HT-29 (cell line): Measurements from ENCODE around the gene SORCS2. TPM values are rescaled to one million over a fixed set of nuclear protein-coding genes. Genes with fewer than 3 reads are reported as not detected.

Experiments used
- DNase-seq: peaks from one replicate; pipeline ENCODE4 v3.0.0-alpha.2; 2015; ENCODE audit warnings: low spot score
- total RNA-seq: library from RNA; depleted of rRNA; stranded (reverse); fragments of >200 nt; shearing (Covaris generic); gene quantifications from 2 replicates; pipeline ENCODE4 v1.2.3, GENCODE V29; 2014

SORCS2 gene
- total RNA-seq, 1 experiment from 2014 or later = not detected

DNA sequence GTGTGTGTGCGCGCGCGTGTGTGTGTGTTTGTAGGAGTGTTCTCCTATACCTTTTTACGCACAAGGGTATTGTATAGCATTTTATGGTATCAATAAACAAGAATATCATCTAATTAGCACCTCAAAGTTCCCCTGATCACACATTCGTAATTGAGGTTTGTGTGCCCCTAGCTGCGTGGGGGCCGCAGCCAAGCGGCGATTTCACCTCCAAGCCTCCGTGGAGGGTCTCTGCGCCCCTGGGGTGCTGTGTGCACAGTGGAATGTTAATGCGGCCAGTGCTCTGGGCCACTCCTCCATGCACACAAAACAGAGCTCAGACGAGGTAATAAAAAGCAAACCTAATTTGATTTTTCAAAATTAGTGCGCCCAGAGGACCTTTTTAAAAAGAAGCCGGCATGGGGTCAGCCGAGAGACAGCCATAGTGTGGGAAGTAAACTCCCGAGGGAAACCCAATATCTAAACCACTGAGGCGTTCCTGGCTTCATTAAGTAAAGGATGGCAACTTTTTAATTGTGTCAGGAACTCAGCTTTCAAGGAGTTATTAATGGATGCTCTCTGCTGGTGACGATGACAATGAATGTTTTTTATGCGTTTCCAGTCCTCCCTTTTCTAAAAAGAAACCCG is 110.6 kb downstream of the SORCS2 start:
- DNase-seq = no peak

DNA sequence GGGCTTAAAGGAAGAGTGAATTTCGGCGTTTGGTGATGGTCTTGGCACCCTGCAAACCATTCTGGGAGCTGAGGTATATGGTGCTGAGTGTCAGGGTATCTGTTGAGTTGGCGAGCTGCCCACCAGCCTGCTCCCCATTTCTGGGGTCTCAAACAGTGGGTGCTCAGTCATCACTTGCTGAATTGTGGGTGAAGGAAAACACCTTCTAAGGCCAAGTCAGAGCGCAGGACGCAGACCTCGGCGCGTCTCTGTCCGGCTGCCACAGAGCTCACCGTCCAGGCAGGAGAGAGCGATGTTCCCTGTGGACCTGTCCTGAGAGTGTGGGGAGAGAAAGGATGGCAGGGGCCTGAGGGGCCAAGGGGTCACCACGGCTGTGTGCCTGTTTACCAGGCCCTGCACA is 111.2 kb downstream of the SORCS2 start:
- DNase-seq = no peak

DNA sequence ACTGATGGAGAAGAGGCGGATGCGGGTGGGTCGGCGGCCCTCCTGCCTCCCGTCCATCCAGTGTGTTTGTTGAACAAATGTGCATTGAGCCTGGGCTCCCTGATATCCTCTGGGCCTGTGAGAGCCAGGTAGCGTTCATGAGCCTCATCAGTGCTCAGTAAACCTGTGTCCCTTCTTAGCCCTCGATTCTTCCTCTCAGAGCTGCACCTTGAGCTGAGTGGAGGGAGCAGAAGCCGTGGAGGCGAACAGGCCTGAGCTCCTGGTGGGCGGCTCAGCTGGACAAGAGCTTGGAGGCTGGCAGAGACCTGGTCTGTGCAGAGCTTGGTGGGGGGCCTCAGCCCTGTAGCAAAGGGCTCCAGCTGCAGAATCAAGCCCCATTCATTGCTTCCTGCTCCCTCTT is 112.1 kb downstream of the SORCS2 start:
- no peak for DNase-seq

DNA sequence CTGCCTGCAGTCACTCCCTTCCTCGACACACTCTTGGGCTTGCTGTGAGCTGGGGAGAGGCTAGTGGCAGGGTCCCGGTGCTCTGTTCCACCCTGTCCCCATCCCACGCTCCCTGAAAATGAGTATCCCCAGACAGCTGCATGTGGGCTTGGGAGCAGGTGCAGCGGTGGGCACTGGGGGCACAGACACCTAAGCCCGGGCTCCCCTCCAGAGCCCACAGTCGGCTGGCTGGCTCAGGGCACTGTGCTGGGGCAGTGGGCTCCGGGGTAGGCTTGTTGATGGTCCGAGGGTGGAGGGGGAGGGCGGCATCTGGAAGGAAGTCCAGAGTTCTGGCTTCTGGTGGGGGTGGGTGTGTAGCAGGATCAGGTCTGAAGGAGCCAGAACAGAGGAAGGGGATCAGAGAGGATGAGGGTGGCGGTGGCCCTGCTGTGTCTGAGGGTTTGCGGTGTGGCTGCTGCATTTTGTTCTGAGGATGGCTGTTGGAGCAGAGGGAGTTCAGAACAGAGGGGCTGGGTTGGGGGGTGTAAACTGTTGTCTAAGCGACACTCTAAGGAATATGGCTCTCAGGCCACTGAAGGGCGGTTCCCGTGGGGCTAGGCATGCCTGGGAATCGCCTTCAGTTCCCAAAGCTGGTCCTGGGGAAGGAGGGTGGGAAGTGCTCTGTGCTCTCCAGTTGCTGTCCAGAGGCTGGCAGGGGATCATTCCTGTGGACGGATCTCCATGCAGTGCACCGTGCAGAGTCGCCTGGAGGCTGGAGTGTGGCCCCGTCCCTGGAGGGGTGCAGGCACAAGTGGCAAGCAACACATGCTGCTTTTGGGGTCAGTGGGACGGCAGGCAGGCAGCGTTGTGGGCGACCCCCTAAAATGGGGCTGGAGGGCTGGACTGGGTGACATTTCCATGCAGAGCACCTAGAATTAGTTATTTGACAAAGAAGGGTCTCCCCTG is 114.0 kb downstream of the SORCS2 start:
- DNase-seq = no peak

DNA sequence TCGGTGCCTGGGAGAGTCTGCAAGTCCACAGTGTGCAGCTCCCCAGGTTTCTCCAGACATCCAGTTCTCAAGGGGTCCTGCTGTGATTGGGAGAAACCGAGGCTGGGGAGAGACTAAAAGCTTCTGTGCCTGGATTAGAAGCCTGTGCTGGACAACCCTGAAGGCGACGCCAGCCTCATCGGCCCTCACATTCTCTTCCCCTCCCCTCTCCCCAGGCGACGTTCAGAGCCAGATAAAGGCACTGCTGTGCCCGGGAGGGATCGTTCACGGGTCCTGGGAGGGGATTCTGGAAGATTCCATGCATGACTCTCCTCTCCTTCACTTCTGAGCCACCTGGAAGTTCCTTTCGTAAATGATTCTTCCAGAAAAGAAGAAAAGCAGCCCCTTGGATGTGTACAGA is 114.6 kb downstream of the SORCS2 start:
- no peak for DNase-seq

DNA sequence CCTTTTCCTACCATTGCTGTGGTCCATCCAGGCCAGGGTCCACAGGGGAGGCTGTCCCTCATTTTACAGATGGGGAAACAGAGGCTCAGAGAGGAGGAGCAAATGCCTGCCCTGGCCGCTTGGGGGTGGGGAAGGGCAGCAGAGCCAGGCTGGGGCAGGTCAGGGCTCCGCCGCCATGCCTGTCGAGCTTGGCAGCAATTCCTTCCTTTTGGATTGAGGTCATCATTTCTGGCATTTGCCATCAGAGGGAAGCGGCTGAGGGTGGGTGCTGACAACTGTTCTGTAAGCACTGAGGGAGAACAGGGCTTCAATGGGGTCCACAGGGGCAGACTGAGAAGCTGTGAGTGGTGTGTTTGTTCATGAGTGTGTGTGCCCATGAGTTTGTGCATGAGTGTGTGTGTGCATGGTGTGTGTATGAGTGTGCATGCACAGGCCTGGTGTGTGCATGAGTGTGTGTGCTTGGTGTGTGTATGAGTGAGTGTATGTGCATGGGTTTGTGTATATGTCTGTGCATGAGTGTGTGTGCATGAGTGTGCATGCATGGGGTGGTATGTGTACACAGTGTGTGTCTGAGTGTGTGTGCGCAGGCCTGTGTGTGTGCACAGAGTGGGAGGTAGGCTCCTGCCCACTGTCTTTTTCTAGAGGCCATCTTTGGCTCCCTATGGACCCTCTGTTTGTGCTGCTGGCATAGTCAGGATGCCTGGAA is 115.2 kb downstream of the SORCS2 start:
- no peak for DNase-seq

DNA sequence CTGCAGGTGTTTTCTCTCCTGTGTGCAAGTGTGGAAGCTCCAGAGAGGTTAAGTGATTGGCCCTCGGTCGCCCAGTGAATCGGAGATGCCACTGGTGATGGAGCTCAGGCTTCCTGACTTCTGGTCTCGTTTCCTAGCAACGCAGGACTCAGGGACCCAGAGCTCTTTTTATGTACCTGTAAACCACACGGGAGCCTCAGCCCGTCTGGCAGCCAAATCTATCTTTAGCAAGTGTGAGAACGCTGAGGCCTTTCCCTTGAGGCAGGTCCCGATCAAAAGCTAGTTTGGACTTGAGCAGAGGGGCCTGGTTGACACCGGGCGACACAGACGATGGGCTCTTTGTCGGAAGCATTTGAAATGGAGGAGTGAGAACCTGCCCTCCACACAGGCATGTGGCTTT is 116.8 kb downstream of the SORCS2 start:
- DNase-seq = no peak

DNA sequence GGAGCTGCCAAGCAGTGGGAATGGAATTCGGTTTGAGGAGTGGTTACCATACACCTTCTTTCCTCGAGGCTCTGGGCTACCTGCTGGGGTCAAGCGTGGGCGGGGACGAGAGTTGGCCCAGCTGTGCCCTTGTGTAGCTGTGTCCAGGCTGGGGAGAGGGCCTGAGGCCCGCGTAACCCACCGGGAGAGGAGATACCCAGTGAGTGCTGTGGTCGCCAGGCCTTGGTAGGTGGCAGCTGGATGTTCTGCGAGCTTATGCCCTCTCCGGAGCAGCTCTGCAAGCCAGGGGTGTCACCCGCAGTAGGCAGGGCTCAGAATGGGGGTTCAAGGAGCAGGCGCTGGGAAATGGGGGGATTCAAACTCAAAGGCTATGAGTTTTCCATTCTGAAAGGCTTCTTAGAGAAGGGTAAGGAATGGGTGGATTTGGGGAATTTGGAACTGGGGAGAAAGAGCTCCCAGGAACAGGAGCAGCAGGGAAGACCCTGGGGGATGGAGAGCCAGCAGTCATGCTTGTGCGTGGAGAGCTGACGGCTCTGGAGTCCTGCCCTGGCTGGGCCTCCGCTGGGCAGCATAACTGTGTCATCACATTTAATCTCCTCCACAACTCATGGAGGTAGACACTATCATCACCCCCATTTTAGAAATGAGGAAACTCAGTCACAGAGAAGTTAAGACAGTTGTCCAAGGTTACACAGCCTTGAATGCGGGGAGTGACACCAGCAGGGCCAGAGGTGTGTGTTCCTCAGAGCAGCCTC is 117.5 kb downstream of the SORCS2 start:
- no peak for DNase-seq

DNA sequence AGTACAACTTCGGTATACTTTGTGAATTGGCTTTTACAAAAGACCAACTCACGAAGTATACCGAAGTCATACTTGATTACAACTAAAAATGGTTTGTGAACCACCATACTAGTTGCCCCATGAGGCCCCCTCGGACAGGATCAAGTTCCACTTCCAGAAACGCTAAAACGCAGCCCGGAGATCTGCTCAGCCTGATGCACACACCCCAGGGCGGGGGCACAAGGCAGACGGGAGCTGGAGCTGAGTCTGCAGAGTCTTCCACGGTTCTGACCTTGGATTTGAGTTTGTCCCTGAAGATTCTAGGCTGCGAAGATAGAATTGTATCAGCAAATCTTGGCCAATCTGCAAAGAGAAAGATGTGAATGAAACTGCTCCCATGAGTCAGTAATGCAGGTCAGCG is 118.1 kb downstream of the SORCS2 start:
- no peak for DNase-seq

DNA sequence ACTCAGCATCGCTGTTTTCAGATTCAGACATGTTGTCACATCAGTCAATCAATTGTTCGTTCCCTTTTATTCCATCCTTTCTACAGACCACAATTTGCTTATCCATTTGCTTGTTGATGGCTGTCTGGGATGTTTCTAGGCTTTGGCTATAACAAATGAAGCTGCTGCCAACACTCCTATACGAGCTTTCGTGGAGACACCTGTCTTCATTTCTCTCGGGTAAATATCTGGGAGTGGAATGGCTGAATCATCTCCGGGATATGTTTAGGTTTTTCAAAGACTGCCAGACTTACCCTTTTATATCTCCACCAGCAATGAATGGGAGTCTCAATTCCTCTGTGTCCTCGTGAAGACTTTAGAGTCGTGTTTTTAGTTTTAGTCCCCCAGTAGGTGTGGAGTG is 118.9 kb downstream of the SORCS2 start:
- DNase-seq = no peak

DNA sequence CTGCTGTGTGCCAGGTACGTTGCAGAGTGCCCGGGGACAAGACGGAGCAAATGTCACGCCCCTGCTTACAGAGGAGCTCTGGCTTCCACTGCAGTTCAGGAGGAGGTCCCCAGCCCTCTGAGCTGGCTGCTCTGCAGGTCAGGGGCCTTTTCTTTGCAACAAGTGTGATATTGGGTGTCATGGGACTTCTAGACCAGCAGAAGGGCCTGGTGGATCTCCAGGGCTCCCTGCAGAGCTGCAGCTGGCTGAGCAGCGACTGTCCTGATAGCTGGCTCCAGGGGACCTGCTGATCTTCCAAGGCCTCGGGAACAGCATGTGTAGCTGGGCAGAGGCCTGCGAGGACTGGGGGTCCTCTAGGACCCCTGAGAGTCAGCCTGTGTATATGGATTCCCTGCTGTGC is 120.4 kb downstream of the SORCS2 start:
- no peak for DNase-seq

DNA sequence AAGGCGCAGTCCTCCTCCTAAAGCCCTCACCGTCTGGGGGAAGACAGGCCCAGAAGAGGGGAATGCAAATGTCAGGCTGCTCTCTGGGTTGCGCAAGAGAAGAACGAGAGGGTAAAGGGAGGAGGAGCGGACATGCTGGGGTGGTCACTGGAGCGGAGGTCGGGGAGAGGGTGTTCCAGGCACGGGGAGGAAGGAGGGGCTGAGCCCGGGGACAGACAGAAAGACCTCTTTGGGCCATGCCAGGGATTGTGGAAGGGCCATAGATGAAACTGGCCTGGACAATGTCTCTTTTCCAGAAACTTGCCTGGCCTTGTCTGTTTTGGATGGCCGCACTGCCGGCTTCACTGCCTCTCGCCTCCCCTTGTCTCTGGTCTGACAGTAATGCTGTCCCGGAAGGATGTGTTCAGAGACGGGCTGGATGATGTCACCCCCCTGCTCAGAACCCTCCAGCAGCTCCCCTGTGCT is 121.0 kb downstream of the SORCS2 start:
- no peak for DNase-seq

DNA sequence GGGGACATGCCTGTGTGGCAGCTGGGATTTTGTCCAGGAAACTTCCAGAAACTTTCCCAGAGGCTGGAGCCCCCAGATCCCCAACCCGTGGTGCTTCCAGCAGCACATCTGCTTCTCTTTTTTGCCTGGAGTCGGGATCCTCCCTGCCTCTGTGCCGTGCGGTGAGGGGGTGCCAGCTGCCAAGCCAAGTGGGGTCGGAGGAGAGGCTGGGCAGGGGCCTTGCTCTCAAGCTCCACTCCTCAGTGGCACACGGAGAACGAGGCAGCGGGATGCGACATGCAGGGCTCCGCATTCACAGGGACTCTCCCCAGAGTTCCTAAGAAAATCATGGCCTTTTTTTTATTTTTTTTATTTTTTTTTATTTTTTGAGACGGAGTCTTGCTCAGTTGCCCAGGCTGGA is 121.7 kb downstream of the SORCS2 start:
- DNase-seq = no peak

DNA sequence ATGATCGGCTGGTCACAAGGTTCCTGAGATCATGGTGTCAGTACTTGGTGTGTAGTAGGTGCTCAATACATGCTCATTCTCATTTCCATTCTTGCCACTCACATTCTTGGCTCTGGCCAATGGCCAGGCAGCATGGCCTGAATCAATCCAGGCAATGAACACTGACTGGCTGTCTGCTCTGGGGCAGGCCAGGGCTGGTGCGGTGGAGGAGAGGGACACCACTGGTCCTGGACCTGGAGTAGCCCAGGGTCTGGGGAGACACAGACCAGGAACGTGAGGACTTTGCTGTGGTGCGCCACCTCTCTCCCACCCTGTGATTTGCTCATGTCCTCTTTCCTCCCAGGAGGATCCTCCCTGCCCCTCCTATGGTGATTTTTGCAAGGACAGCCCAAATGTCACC is 122.9 kb downstream of the SORCS2 start:
- DNase-seq = no peak

DNA sequence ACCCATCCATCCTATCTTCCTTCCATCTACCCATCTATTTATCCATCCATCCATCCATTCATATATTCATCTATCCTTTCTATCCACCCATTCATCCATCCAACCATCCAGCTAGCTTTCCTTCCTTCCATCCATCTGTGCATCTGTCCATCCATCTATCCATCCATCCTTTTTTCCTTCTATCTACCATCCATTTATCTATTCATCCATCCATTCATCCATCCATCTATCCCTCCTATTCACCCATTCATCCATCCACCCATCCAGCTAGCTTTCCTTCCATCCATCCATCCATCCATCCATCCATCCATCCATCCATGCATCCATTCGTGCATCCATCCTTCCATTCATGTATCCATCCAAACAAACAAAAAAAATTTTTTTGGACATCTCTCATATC is 123.6 kb downstream of the SORCS2 start:
- no peak for DNase-seq

DNA sequence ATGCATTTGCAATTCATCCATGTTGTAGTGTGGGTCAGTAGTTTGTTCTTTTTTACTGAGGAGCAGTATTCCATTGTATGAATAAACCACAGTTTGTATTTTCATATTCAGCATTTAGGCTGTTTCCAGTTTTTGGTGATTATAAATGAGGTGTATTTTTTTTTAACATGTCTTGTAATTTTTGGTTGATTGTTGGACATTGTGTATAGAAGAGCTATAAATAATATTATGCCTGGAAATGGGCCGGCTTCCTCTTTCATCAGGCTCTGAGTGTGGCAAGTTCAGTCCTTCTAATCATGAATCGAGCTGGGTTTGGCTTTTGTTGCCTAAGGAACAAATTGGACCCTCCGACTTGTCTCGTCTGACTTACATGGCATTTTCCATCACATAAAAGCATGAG is 126.7 kb downstream of the SORCS2 start:
- DNase-seq = no peak

DNA sequence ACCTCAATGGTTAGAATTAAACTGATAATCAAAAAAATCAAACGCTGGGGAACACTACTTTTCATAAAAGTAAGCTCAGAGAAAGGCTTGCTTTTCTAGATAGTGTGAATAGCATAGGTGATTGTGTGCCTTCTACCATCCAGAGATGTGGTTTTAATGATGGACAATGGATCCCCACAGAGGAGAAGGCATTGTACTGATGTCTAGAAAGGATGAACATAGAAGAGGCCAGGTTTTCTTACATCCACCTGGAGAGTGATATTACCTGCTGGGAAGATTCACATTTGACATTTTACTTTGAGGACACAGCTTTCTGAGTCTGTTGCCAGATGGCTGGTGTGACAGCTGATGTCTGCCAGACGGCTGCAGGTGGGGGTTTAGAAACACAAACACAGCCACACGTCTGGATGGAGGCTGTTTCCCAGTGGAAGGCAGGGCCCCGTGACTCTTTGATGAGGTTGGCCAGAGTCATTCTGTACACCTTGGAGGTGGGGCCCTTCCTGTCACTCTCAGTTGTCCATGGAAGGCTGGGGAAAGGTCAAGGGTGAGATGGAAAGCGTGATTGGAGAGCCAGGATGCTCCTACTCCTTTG is 128.0 kb downstream of the SORCS2 start:
- no peak for DNase-seq

DNA sequence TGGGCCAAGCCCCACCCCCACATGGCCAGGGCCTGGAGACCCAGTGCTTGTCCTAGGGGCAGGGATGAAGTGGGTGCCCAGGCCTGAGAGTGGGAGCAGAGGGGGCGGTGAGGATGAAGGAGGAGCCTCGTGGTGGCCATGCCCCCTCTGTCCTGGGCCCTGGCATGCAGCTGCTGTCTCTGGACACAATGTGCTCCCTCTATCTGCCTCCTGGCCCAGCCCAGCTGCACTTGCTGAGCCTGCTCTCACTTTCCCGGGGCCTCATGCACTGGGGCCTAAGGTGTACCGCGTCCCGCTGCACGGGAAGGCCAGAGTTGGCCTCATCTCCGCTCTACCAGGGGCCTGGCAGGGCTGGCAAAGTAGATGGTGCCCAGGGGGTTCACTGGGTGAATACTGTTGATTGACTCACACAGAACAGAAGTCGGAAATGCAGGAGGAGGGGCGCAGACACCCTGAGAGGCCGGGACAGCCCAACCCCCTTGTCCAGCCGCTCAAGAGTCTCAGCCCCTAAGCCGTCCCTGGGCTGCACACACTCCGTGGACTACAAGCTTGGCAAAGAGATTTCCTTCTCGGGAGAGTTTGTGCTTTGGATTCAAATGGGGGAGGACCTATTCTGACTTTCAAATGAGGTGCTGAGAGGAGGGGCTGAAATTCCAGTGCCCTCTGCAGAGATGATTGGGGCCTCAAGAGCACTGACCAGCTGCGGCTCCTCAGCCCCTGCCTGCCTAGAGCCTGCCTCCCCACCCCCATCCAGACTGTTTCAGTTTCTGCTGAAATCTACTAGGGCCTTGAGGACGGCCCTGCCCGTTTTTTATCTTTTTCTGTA is 130.0 kb downstream of the SORCS2 start:
- no peak for DNase-seq

DNA sequence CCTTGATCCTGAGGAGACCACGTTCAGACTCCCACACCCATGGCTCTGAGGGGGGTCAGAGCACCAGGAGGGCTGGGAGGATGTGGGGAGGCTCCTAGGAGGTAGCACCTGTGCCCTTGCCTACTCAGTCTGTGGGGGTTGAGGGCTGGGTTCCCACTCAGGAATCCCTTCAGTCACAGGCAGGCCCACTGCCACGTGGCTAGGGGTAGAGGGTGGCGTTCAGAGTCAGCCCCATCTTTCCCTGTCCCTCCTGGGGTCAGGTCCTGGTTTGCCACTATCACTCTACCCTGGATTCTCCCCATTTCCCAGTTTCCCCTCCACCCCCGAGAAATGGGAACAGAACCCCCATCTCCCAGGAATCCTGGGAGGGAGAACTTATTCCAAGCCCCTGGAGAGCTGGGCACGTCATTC is 131.1 kb downstream of the SORCS2 start:
- no peak for DNase-seq

DNA sequence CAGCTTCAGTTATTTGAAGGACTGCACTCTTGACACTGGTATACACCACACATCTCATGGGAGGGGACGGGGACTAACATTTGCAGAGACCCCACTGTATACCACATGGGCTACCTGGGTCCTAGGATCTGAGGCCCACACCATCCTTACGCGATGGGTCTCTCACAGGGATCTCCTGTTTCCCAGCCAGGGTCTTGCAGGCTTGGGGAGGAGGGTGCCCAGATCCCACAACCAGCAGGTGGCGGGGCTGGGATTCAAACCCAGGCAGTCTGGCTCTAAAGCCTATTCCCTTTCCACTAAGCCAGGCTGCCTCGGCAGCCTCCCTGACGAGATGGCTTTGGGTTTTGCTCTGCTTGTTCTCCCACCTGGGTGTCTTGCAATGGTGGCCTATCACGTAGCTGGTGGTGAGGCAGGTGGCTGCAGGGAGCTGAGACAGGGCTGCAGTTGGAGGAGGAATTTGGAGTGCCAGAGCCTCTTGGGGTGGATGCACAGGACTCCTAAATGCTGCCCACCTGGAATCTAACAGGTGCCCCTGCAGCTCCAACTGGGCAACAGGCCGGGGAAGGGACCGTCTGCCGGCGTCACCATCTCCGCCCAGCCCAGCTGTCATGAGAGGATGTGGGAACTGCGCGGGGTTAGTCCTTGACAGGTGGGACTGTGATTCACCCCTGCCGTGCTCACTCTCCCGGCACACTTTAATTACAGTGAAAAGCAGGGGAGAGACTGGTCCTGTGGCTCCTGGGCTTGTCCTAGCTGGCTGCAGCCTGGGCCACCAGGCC is 131.7 kb downstream of the SORCS2 start:
- no peak for DNase-seq
